HG03457 (cell line): ENCODE measurements around the gene SPTBN1.

ENCODE experiments used
- ATAC-seq: cut with Tn5 transposase; IDR thresholded peaks from one replicate; pipeline ENCODE4 v1.9.1; 2021; ENCODE audit warnings: moderate number of reproducible peaks; ENCODE audit not compliant: unreplicated experiment

SPTBN1 gene

GRCh38 chr2:54550547-54550946 is 94.4 kb downstream of the SPTBN1 start:
- no peak for ATAC-seq

- no peak for ATAC-seq
Measured at GRCh38 chr2:54551123-54551756, 95.1 kb downstream of the SPTBN1 start.

GRCh38 chr2:54553075-54553474 is 96.9 kb downstream of the SPTBN1 start:
- ATAC-seq: no peak

GRCh38 chr2:54553775-54554174 is 97.6 kb downstream of the SPTBN1 start:
- ATAC-seq: no peak

- ATAC-seq: no peak
Measured at GRCh38 chr2:54555318-54555837, 99.3 kb downstream of the SPTBN1 start.

- no peak for ATAC-seq
Measured at GRCh38 chr2:54556621-54557121, 100.5 kb downstream of the SPTBN1 start.

- no peak for ATAC-seq
Measured at GRCh38 chr2:54557211-54557600, 101.1 kb downstream of the SPTBN1 start.

- peak; percentile 38 for ATAC-seq
Measured at GRCh38 chr2:54557601-54558187, 101.6 kb downstream of the SPTBN1 start.

GRCh38 chr2:54558188-54559005 is 102.3 kb downstream of the SPTBN1 start:
- peak; percentile 42 for ATAC-seq

GRCh38 chr2:54559006-54559445 is 102.9 kb downstream of the SPTBN1 start:
- ATAC-seq: no peak

- ATAC-seq: no peak
Measured at GRCh38 chr2:54559593-54560145, 103.5 kb downstream of the SPTBN1 start.

GRCh38 chr2:54560146-54560881 is 104.2 kb downstream of the SPTBN1 start:
- peak; percentile 31 for ATAC-seq

- ATAC-seq: no peak
Measured at GRCh38 chr2:54561010-54561409, 104.9 kb downstream of the SPTBN1 start.

- ATAC-seq: no peak
Measured at GRCh38 chr2:54564439-54564838, 108.3 kb downstream of the SPTBN1 start.

GRCh38 chr2:54565551-54565950 is 109.4 kb downstream of the SPTBN1 start:
- no peak for ATAC-seq

GRCh38 chr2:54566896-54567295 is 110.8 kb downstream of the SPTBN1 start:
- no peak for ATAC-seq

GRCh38 chr2:54568876-54569321 is 112.8 kb downstream of the SPTBN1 start:
- peak; percentile 35 for ATAC-seq

GRCh38 chr2:54569745-54570301 is 113.7 kb downstream of the SPTBN1 start:
- ATAC-seq: no peak

GRCh38 chr2:54570321-54570855 is 114.3 kb downstream of the SPTBN1 start:
- no peak for ATAC-seq
